Gastroesophageal sphincter (tissue), 4 donors: ENCODE data around the gene STARD13. TPM values are rescaled to one million over a fixed set of nuclear protein-coding genes. Genes with fewer than 3 reads are reported as not detected.

Experiments
- ATAC-seq: fragments of 150-250 bp; one replicate; pipeline ENCODE4 v1.9.1; 2016; ENCODE audit warnings: mild to moderate bottlenecking, moderate library complexity
- H3K27ac ChIP-seq, 4 donors: fragments of 200-600 bp; sonication (generic) in 3 of 4; 1 replicate in 3 of 4; 2 replicates in 1 of 4; pipeline ENCODE4 v1.5.1; 2016 to 2019
- H3K27me3 ChIP-seq: fragments of 200-600 bp; sonication (generic); one replicate; pipeline ENCODE4 v1.5.1; 2019
- H3K36me3 ChIP-seq, 2 donors: fragments of 200-600 bp; sonication (generic); one replicate each; pipeline ENCODE4 v1.5.1; 2019; ENCODE audit warnings: control low read depth in 1 of 2
- H3K4me1 ChIP-seq, 3 donors: fragments of 200-600 bp; sonication (generic); 1 replicate in 2 of 3; 2 replicates in 1 of 3; pipeline ENCODE4 v1.5.1; 2016 to 2019; ENCODE audit warnings: control low read depth in 2 of 3
- H3K4me3 ChIP-seq, 2 donors: fragments of 200-600 bp; sonication (generic); one replicate each; pipeline ENCODE4 v1.5.1; 2019; ENCODE audit warnings: mild to moderate bottlenecking in 1 of 2, moderate library complexity in 1 of 2
- H3K9me3 ChIP-seq, 3 donors: fragments of 200-600 bp; sonication (generic); one replicate each; pipeline ENCODE4 v1.5.1; 2017 to 2019; ENCODE audit warnings: control low read depth in 2 of 3
- EP300 ChIP-seq: sonication (generic); formaldehyde crosslinking; IDR thresholded peaks from one replicate; pipeline ENCODE4 v1.6.1; 2017; ENCODE audit warnings: antibody characterized with exemption, mild to moderate bottlenecking
- POLR2A ChIP-seq, 2 donors: fragments of 450-650 bp; IDR thresholded peaks; one replicate each; pipeline ENCODE4 v1.6.1; 2017; ENCODE audit warnings: antibody characterized with exemption in 2 of 2, mild to moderate bottlenecking in 2 of 2, moderate library complexity in 1 of 2
- POLR2AphosphoS5 ChIP-seq: sonication (generic); formaldehyde crosslinking; IDR thresholded peaks from one replicate; pipeline ENCODE4 v1.6.1; 2017; ENCODE audit warnings: antibody characterized with exemption
- WGBS, 2 donors: methylation state at CpG; one replicate each; pipeline ENCODE4 v1.1.5; 2018; ENCODE audit warnings: low coverage in 1 of 2; 5-methylcytosine and 5-hydroxymethylcytosine counted together
- total RNA-seq, 4 donors: library from RNA; depleted of rRNA; stranded (reverse); fragments of >200 nt; gene quantifications; one replicate each; pipeline ENCODE4 v1.1.0, GENCODE V29; 2016
- TF ChIP-seq, protein P1 (sequence below), 4 experiments: fragments of 200-600 bp in 2 of 4; fragments of 450-650 bp in 2 of 4; sonication (generic) in 1 of 4; IDR thresholded peaks; one replicate each; pipeline ENCODE4 v1.5.1; 2017 to 2019; ENCODE audit warnings: antibody characterized with exemption in 4 of 4, mild to moderate bottlenecking in 2 of 4, moderate library complexity in 2 of 4

STARD13 gene
- total RNA-seq, 4 donors from 2014 or later: 46.2 to 63.3 (median 49.3) TPM

DNA sequence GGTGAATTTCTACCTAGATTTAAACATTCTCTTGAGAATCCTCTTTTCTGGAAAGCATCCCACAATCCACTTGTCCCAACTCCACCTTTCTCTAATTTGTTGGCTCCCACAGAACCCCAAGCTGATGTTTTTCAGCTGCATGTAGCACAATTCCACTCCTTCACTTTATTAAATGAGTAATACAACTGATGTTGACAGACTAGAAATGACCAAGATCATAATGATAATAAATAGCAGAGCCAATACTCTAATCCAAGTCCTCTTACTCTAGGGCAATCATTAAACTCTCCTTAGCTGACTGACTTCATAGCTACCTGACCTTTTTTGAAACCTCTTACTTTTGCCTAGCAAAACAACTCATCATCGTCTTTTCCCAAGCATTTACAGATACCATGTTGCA, 27.9 kb upstream of the STARD13 start:
- TF ChIP-seq POLR2A (IDR thresholded peaks at IDR 0.05) (no peak), EP300 (no peak), POLR2AphosphoS5 (no peak)
- TF ChIP-seq, protein P1, sequence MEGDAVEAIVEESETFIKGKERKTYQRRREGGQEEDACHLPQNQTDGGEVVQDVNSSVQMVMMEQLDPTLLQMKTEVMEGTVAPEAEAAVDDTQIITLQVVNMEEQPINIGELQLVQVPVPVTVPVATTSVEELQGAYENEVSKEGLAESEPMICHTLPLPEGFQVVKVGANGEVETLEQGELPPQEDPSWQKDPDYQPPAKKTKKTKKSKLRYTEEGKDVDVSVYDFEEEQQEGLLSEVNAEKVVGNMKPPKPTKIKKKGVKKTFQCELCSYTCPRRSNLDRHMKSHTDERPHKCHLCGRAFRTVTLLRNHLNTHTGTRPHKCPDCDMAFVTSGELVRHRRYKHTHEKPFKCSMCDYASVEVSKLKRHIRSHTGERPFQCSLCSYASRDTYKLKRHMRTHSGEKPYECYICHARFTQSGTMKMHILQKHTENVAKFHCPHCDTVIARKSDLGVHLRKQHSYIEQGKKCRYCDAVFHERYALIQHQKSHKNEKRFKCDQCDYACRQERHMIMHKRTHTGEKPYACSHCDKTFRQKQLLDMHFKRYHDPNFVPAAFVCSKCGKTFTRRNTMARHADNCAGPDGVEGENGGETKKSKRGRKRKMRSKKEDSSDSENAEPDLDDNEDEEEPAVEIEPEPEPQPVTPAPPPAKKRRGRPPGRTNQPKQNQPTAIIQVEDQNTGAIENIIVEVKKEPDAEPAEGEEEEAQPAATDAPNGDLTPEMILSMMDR (IDR thresholded peaks at IDR 0.05): no peak
- Histone ChIP-seq H3K9me3 (no peaks in the 10 kb centered on the region), H3K36me3 (no peaks in the 10 kb centered on the region), H3K4me3 (no peak overlapping the region), H3K27me3 (no peaks in the 10 kb centered on the region), H3K4me1 (peaks cover 6 to 19% (median 6%) of the 10 kb centered on the region in 3 donors), H3K27ac (peak overlapping the region in 2 of 4 donors; percentile 20 to 26)
- 71 to 83% methylated on average over 1 of the region's 1 CpG for WGBS, 2 donors
- peak; percentile 54 for ATAC-seq

DNA sequence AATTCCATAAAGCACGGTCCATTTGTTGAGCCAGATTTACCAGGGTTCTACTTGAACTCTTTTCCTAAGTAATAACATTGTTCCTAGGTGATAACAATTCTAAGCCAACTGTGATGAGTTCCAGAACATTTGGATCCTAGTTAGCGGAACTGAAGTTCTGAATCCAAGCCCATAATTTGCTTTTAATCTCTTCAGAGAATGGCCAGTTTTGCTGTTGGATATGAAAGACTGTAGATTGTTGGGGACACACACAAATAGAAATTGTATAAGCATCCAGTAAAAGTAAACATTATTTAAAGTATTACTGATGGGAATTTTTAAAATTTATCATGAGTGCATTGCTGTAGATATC, 27.3 kb upstream of the STARD13 start:
- no peak for TF ChIP-seq EP300
- TF ChIP-seq, protein P1 (IDR thresholded peaks at IDR 0.05): no peak
- TF ChIP-seq POLR2AphosphoS5: no peak
- no peak for TF ChIP-seq POLR2A (IDR thresholded peaks at IDR 0.05)
- H3K27ac ChIP-seq: peak overlapping the region in 3 of 4 donors; percentile 20 to 41 (median 26)
- ATAC-seq: peak; percentile 27
- 15 to 49% methylated on average over 2 of the region's 2 CpGs for WGBS, 2 donors
- H3K36me3 ChIP-seq: no peaks in the 10 kb centered on the region
- H3K4me1 ChIP-seq: peaks cover 6 to 22% (median 8%) of the 10 kb centered on the region in 3 donors
- H3K9me3 ChIP-seq: no peaks in the 10 kb centered on the region
- no peak overlapping the region for H3K4me3 ChIP-seq
- H3K27me3 ChIP-seq: no peaks in the 10 kb centered on the region

DNA sequence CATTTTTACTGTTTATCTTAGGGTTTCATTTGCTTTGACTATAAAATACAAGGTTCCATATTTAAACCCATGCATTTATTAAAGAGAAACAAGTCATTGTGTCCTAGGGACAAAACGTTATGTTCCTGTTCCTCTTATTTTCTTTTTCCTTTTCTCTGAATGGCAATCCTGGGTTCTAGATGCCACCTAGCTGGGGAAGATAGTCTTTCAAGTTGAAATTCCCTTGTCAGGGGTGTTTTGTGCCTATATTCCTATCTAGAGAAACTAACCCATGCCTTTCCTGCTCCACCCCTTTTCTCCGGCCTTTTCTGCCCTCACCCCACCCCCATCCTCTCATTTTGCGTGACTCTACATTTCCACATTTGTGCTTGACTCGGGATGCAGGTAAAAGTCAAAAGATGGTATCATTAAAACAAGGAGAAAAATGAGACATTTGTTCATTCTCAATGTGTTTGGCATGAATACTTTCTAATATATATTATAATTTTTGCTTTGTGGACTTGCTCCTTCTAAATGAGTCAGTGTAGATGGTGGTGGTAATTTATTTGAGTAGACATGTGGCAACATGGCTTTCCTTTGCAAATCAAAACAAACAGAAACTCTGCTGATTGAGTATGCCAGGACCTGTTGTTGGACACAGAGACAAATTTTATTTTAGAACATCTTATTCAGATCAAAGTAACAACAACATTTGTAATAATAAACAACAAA, 26.8 kb upstream of the STARD13 start:
- Histone ChIP-seq H3K4me3 (no peak overlapping the region), H3K27me3 (no peaks in the 10 kb centered on the region), H3K36me3 (no peaks in the 10 kb centered on the region), H3K9me3 (no peaks in the 10 kb centered on the region), H3K27ac (peak overlapping the region in 3 of 4 donors; percentile 3 to 41 (median 26)), H3K4me1 (peaks cover 6 to 27% (median 10%) of the 10 kb centered on the region in 3 donors)
- TF ChIP-seq, protein P1 (IDR thresholded peaks at IDR 0.05): peak in 3 of 4 experiments; percentile 25 to 56 (median 38)
- no peak for TF ChIP-seq POLR2AphosphoS5
- ATAC-seq: peak; percentile 43
- WGBS, 2 donors: 50 to 55% methylated on average over 4 of the region's 4 CpGs

DNA sequence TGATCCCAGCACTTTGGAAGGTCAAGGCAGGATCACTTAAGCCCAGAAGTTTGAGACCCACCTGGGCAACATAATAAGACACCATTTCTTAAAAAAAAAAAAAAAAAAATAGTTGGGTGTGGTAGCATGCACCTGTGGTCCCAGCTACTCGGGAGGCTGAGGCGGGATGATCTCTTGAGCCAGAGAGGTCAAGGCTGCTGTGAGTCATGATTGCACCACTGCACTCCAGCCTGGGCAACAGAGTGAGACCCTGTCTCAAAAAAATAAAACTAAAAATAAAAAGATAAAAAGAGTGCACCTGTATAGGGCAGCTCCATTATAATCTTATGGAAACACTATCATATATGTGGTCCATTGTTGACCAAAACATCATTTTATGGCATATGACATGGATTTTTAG, 25.5 kb upstream of the STARD13 start:
- Histone ChIP-seq H3K27ac (no peak overlapping the region), H3K4me1 (peaks cover 6 to 27% (median 10%) of the 10 kb centered on the region in 3 donors), H3K9me3 (no peaks in the 10 kb centered on the region), H3K36me3 (no peaks in the 10 kb centered on the region), H3K4me3 (no peak overlapping the region), H3K27me3 (no peaks in the 10 kb centered on the region)
- no peak for ATAC-seq
- 93% methylated on average over 2 of the region's 2 CpGs; no CpG with 5 or more reads in 1 of the 2 donors for WGBS, 2 donors
- TF ChIP-seq POLR2A (IDR thresholded peaks at IDR 0.05) (no peak), POLR2AphosphoS5 (no peak), EP300 (no peak)
- TF ChIP-seq, protein P1 (IDR thresholded peaks at IDR 0.05): no peak
